B cell (primary cell): ENCODE results near the gene CLVS2. TPM values are rescaled to one million over a fixed set of nuclear protein-coding genes. Genes with fewer than 3 reads are reported as not detected.

Experiments
- ATAC-seq: fragments of 200-7000 bp; cut with Tn5 transposase; one replicate; pipeline ENCODE4 v1.10.0; 2021; ENCODE audit warnings: low read depth, mild to moderate bottlenecking, moderate number of reproducible peaks, moderate library complexity
- CTCF ChIA-PET: fragments of 350-600 bp; sonication (Branson Sonifier 250); formaldehyde crosslinking; loops from one replicate; lab custom pipeline; 2021; ENCODE audit warnings: antibody characterized with exemption, inconsistent platforms; lab: Charles Lee
- POLR2A ChIA-PET: fragments of 350-600 bp; sonication (Branson Sonifier 250); formaldehyde crosslinking; loops from one replicate; lab custom pipeline; 2021; ENCODE audit warnings: antibody characterized with exemption; lab: Charles Lee
- DNase-seq: peaks from one replicate; pipeline ENCODE4 v3.0.0; 2013
- H2AFZ ChIP-seq: 2 replicates; pipeline ENCODE4 v1.6.1; 2012; ENCODE audit warnings: mild to moderate bottlenecking, low read depth, low read length; ENCODE audit not compliant: insufficient read depth, poor library complexity, severe bottlenecking
- H3K27ac ChIP-seq, 2 donors: 1 replicate in 1 of 2; 2 replicates in 1 of 2; pipeline ENCODE4 v1.5.1; 2012 to 2013; ENCODE audit warnings: low read length in 2 of 2, mild to moderate bottlenecking in 2 of 2, moderate library complexity in 1 of 2
- H3K27me3 ChIP-seq, 4 experiments: fragments of 200-600 bp in 1 of 4; sonication (generic) in 1 of 4; replicated peaks in 1 of 4; 1 replicate in 2 of 4; 2 replicates in 2 of 4; pipeline versions ENCODE4 v1.6.1 to v1.7.0; 2013 to 2016; ENCODE audit warnings: low read length in 3 of 4, mild to moderate bottlenecking in 2 of 4, mixed read lengths in 1 of 4, moderate library complexity in 1 of 4; ENCODE audit not compliant: insufficient read depth in 4 of 4, control insufficient read depth in 3 of 4; ENCODE audit errors: control extremely low read depth in 1 of 4
- H3K36me3 ChIP-seq, 2 experiments: replicated peaks in 1 of 2; 1 replicate in 1 of 2; 2 replicates in 1 of 2; pipeline versions ENCODE4 v1.6.1 to v1.7.1; 2013; ENCODE audit warnings: low read length in 1 of 2; ENCODE audit not compliant: insufficient read depth in 2 of 2, control insufficient read depth in 1 of 2; ENCODE audit errors: control extremely low read depth in 1 of 2, extremely low read depth in 1 of 2
- H3K4me1 ChIP-seq, 2 donors: fragments of 200-600 bp in 1 of 2; sonication (generic) in 1 of 2; 1 replicate in 1 of 2; 2 replicates in 1 of 2; pipeline versions ENCODE4 v1.5.1 to v1.6.1; 2013 to 2017; ENCODE audit warnings: low read length in 2 of 2; ENCODE audit not compliant: control insufficient read depth in 2 of 2, insufficient read depth in 2 of 2
- H3K4me2 ChIP-seq: replicated peaks from 2 replicates; pipeline ENCODE3; 2012; ENCODE audit warnings: mild to moderate bottlenecking, low read depth, low read length; ENCODE audit not compliant: poor library complexity, severe bottlenecking
- H3K4me3 ChIP-seq, 5 experiments: fragments of 200-600 bp in 1 of 5; sonication (generic) in 1 of 5; 1 replicate in 3 of 5; 2 replicates in 2 of 5; pipeline versions ENCODE4 v1.5.1 to v1.7.0; 2011 to 2016; ENCODE audit warnings: low read length in 4 of 5, mild to moderate bottlenecking in 4 of 5, low read depth in 2 of 5, control low read depth in 1 of 5, moderate library complexity in 1 of 5; ENCODE audit not compliant: insufficient read depth in 1 of 5; ENCODE audit errors: control extremely low read depth in 1 of 5, extremely low read depth in 1 of 5
- H3K79me2 ChIP-seq: fragments of 200-600 bp; sonication (generic); one replicate; pipeline ENCODE4 v1.6.0; 2016; ENCODE audit warnings: low read length; ENCODE audit not compliant: control insufficient read depth, insufficient read depth
- H3K9ac ChIP-seq: fragments of 200-600 bp; sonication (generic); 2 replicates; pipeline ENCODE4 v1.6.1; 2017; ENCODE audit warnings: mild to moderate bottlenecking, low read length, moderate library complexity
- H3K9me3 ChIP-seq, 3 donors: one replicate each; pipeline versions ENCODE4 v1.6.1 to v1.7.1; 2013; ENCODE audit warnings: low read length in 2 of 3; ENCODE audit not compliant: control insufficient read depth in 2 of 3, insufficient read depth in 1 of 3; ENCODE audit errors: control extremely low read depth in 1 of 3
- H4K20me1 ChIP-seq: 2 replicates; pipeline ENCODE4 v1.6.0; 2012; ENCODE audit warnings: mild to moderate bottlenecking, low read length; ENCODE audit not compliant: insufficient read depth, control insufficient read depth, poor library complexity, severe bottlenecking
- H3K27ac Mint-ChIP-seq: one replicate; pipeline ENCODE4 v1.8.0; 2021; ENCODE audit warnings: mixed read lengths
- H3K27me3 Mint-ChIP-seq: one replicate; pipeline ENCODE4 v1.8.0; 2021; ENCODE audit warnings: mixed read lengths
- H3K4me1 Mint-ChIP-seq: one replicate; pipeline ENCODE4 v1.8.0; 2021; ENCODE audit warnings: mixed read lengths
- H3K4me3 Mint-ChIP-seq: one replicate; pipeline ENCODE4 v1.8.0; 2021; ENCODE audit warnings: mixed read lengths
- H3K9me3 Mint-ChIP-seq: one replicate; pipeline ENCODE4 v1.8.0; 2022; ENCODE audit warnings: mixed read lengths; ENCODE audit not compliant: insufficient read depth
- CTCF ChIP-seq: fragments of 200-600 bp; IDR thresholded peaks from one replicate; pipeline ENCODE4 v1.8.0; 2022; ENCODE audit warnings: antibody characterized with exemption, mild to moderate bottlenecking
- EZH2 ChIP-seq: IDR thresholded peaks from 2 replicates; pipeline ENCODE4 v1.6.1; 2012; ENCODE audit warnings: borderline replicate concordance, low read depth, mild to moderate bottlenecking, moderate library complexity, low read length; ENCODE audit not compliant: insufficient read depth, poor library complexity, severe bottlenecking
- WGBS: methylation state at CpG from one replicate; pipeline ENCODE4 v1.1.5; 2013; ENCODE audit warnings: missing lambda C conversion rate; ENCODE audit not compliant: insufficient coverage; 5-methylcytosine and 5-hydroxymethylcytosine counted together
- intact Hi-C: fragments of 100-400 bp; cut with micrococcal nuclease; formaldehyde crosslinking; loops from one replicate; pipeline ENCODE4 v1.10.0; 2022
- polyA plus RNA-seq: library from polyadenylated mRNA; depleted of rRNA; stranded (reverse); fragments of >200 nt; gene quantifications from 2 replicates; pipeline ENCODE4 v1.2.3, GENCODE V29; 2012
- total RNA-seq, 2 donors: library from RNA; stranded (reverse); fragments of 120-200 nt in 1 of 2; gene quantifications; 1 replicate in 1 of 2; 2 replicates in 1 of 2; pipeline versions ENCODE4 v1.2.3 to v1.2.4, GENCODE V29; 2013 to 2022

The CLVS2 gene
- total and polyA plus RNA-seq, 2 donors (not counting 1 experiment from before 2014, with no cell fraction given), result not detected

DNA sequence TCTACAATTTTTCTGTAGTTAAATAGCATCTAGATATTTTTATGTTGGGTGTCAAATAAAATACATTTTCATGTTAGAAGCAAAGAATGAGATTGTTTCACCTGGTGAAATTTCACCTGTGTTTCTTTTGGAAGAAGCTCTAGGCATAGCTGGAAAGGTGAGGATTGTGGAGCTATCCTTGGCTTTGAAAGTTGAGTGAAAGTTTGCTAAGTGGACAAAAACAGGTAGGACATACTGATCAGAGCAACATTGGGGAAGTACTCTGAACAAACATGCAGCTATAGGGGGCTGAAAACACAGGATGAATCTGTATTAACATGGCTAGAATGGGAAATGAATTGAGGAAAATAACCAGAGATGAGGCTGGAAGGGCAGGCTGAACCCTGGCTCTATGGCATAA lies 18.8 kb downstream of the CLVS2 start:
- H3K4me3 Mint-ChIP-seq, result no peak overlapping the region
- POLR2A ChIA-PET, result no interaction called here

GRCh38 chr6:123016431-123017103 lies 20.5 kb downstream of the CLVS2 start:
- ATAC-seq (no peak), DNase-seq (no peak)
- Mint-ChIP-seq H3K4me3 (no peak overlapping the region), H3K27ac (no peak overlapping the region), H3K4me1 (no peaks in the 10 kb centered on the region), H3K9me3 (no peaks in the 10 kb centered on the region), H3K27me3 (no peaks in the 10 kb centered on the region)
- ChIA-PET CTCF (no interaction called here), POLR2A (no interaction called here)
- H3K4me3 ChIP-seq, result no peak overlapping the region
- no peaks in the 10 kb centered on the region for H4K20me1 ChIP-seq
- H3K27ac ChIP-seq, result no peak overlapping the region
- H3K79me2 ChIP-seq, result no peaks in the 10 kb centered on the region
- no peak overlapping the region for H3K4me2 ChIP-seq
- 74% methylated on average over 3 of the region's 4 CpGs for WGBS
- no peak overlapping the region for H3K9ac ChIP-seq
- no peak for TF ChIP-seq EZH2
- TF ChIP-seq CTCF, result no peak
- no peaks in the 10 kb centered on the region for H3K36me3 ChIP-seq
- no peaks in the 10 kb centered on the region for H3K27me3 ChIP-seq
- no peaks in the 10 kb centered on the region for H3K4me1 ChIP-seq
- intact Hi-C loops, result no loop called here
- no peak overlapping the region for H2AFZ ChIP-seq
- no peaks in the 10 kb centered on the region for H3K9me3 ChIP-seq

More for the DNA sequence above, 18.8 kb downstream of the CLVS2 start:
- no peak for ATAC-seq
- CTCF ChIA-PET, result no interaction called here
- no peak for DNase-seq
- Histone ChIP-seq H3K4me3 (no peak overlapping the region), H3K4me1 (no peaks in the 10 kb centered on the region), H3K9ac (no peak overlapping the region), H3K4me2 (no peak overlapping the region), H3K27me3 (no peaks in the 10 kb centered on the region), H4K20me1 (no peaks in the 10 kb centered on the region), H3K79me2 (no peaks in the 10 kb centered on the region), H3K27ac (no peak overlapping the region), H3K36me3 (no peaks in the 10 kb centered on the region), H2AFZ (no peak overlapping the region), H3K9me3 (no peaks in the 10 kb centered on the region)
- Mint-ChIP-seq H3K27ac (no peak overlapping the region), H3K27me3 (no peaks in the 10 kb centered on the region), H3K4me1 (no peaks in the 10 kb centered on the region), H3K9me3 (no peaks in the 10 kb centered on the region)
- no peak for TF ChIP-seq EZH2
- TF ChIP-seq CTCF, result no peak
- intact Hi-C loops, result no loop called here
